GM13976 (cell line): ENCODE measurements around the gene SRD5A3.
A peak's percentile ranks its signal among the peaks of the same experiment; 100 is the strongest.
"Not testable (repeated sequence)": the region's sequence is repeated elsewhere in the genome, so short reads cannot be mapped to it uniquely, and the experiment has no call there.

Source experiments
- DNase-seq: peaks from one replicate; pipeline ENCODE4 v3.0.0; 2012; ENCODE audit warnings: low spot score
- CTCF ChIP-seq: IDR thresholded peaks from 2 replicates; pipeline ENCODE4 v1.5.1; 2012; ENCODE audit warnings: borderline replicate concordance, mild to moderate bottlenecking; ENCODE audit not compliant: insufficient read depth; ENCODE audit errors: extremely low read depth, missing control alignments, control extremely low read depth
- in situ Hi-C: fragments of 300-500 bp; cut with MboI; formaldehyde crosslinking; loops from one replicate; pipeline ENCODE4 v1.12.0; 2022; ENCODE audit warnings: low sequenced_read_pairs, mixed read lengths, inconsistent platforms; ENCODE audit not compliant: unreplicated experiment

SRD5A3 gene

GRCh38 chr4:55352726-55353125 is 6.7 kb downstream of the SRD5A3 start:
- in situ Hi-C loops = no loop called here
- no peak for DNase-seq
- no peak for TF ChIP-seq CTCF

GRCh38 chr4:55353228-55353747 is 7.2 kb downstream of the SRD5A3 start:
- DNase-seq, in situ Hi-C loops: not testable (repeated sequence)

- in situ Hi-C loops = no loop called here
- TF ChIP-seq CTCF = no peak
- DNase-seq = no peak
Observed at GRCh38 chr4:55354648-55355047, 8.6 kb downstream of the SRD5A3 start.

GRCh38 chr4:55355555-55355954 is 9.5 kb downstream of the SRD5A3 start:
- in situ Hi-C loops = no loop called here
- TF ChIP-seq CTCF = no peak
- DNase-seq = no peak

GRCh38 chr4:55356991-55357461 is 11.0 kb downstream of the SRD5A3 start:
- in situ Hi-C loops = no loop called here
- no peak for TF ChIP-seq CTCF
- DNase-seq = no peak

- no peak for DNase-seq
- no peak for TF ChIP-seq CTCF
- in situ Hi-C loops = no loop called here
Observed at GRCh38 chr4:55358246-55358645, 12.2 kb downstream of the SRD5A3 start.

GRCh38 chr4:55358668-55359067 is 12.6 kb downstream of the SRD5A3 start:
- DNase-seq = peak; percentile 57
- in situ Hi-C loops = no loop called here
- TF ChIP-seq CTCF = no peak
